ENCODE data around the gene CAMTA1.

DNA sequence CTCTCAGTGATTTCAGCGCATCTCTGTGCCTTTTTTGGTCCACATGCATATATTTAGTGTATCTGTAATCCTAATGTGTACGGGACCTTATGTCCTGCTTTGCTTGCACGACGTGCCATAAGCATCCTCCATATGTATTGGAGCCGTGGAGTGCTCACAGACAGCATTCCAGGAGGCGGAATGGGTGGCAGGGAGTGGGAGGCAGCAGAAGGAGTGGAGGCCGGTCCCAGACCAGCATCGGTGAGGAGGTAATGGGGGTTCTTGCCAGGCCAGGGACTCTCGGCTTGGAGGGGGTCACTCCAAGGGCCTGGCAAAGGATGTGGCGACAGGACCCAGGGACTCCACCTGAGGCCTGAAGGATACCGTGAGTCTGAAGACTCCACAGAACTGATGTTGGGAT, 185.0 kb downstream of the CAMTA1 start:
- TF ChIP-seq, protein P1, sequence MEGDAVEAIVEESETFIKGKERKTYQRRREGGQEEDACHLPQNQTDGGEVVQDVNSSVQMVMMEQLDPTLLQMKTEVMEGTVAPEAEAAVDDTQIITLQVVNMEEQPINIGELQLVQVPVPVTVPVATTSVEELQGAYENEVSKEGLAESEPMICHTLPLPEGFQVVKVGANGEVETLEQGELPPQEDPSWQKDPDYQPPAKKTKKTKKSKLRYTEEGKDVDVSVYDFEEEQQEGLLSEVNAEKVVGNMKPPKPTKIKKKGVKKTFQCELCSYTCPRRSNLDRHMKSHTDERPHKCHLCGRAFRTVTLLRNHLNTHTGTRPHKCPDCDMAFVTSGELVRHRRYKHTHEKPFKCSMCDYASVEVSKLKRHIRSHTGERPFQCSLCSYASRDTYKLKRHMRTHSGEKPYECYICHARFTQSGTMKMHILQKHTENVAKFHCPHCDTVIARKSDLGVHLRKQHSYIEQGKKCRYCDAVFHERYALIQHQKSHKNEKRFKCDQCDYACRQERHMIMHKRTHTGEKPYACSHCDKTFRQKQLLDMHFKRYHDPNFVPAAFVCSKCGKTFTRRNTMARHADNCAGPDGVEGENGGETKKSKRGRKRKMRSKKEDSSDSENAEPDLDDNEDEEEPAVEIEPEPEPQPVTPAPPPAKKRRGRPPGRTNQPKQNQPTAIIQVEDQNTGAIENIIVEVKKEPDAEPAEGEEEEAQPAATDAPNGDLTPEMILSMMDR (IDR thresholded peaks at IDR 0.05), result no peak
- no peak for TF ChIP-seq POLR2A (IDR thresholded peaks at IDR 0.05)
- TF ChIP-seq POLR2AphosphoS5 (IDR thresholded peaks at IDR 0.05), result no peak
- TF ChIP-seq EP300 (IDR thresholded peaks at IDR 0.05), result no peak
